ENCODE results near the gene KNDC1. TPM values are rescaled to one million over a fixed set of nuclear protein-coding genes. Genes with fewer than 3 reads are reported as not detected.
A peak's percentile ranks its signal among the peaks of the same experiment; 100 is the strongest.

Gene KNDC1
- total RNA-seq, 1 experiment from 2014 or later, result 15.7 TPM

GRCh38 chr10:133249094-133249780 is 89.2 kb downstream of the KNDC1 start:
- Histone ChIP-seq H2BK5ac (ENCODE audit: insufficient read length, low read length) (no peak overlapping the region), H3K79me2 (ENCODE audit: insufficient read depth, low read length) (no peaks in the 10 kb centered on the region), H2AFZ (ENCODE audit: low read length) (no peak overlapping the region), H3K56ac (ENCODE audit: insufficient read length, low read depth, low read length) (no peak overlapping the region), H3K14ac (ENCODE audit: insufficient read depth, low read length) (no peak overlapping the region), H3T11ph (ENCODE audit: low read length) (no peak overlapping the region), H3K4ac (ENCODE audit: low read depth, low read length) (no peak overlapping the region), H4K8ac (replicated peaks; ENCODE audit: insufficient read length, low read depth, low read length) (no peak overlapping the region), H2BK20ac (ENCODE audit: low read depth, low read length, poor library complexity, severe bottlenecking) (no peak overlapping the region), H3K4me1 (ENCODE audit: insufficient read depth, low read length) (no peaks in the 10 kb centered on the region), H3K23me2 (ENCODE audit: insufficient read length, low read depth, low read length, poor library complexity, severe bottlenecking) (no peaks in the 10 kb centered on the region), H4K5ac (ENCODE audit: insufficient read length, low read depth, low read length) (no peak overlapping the region), H2BK120ac (ENCODE audit: low read depth, low read length, poor library complexity, severe bottlenecking) (no peak overlapping the region), H3K27ac (ENCODE audit: insufficient read length, low read depth, low read length) (no peak overlapping the region), H2BK12ac (ENCODE audit: insufficient read length, low read depth, low read length) (no peak overlapping the region), H3K18ac (ENCODE audit: insufficient read length, low read depth, low read length) (no peak overlapping the region), H2BK15ac (ENCODE audit: low read depth, low read length) (no peak overlapping the region), H2AK5ac (ENCODE audit: insufficient read length, low read length) (no peak overlapping the region), H3K9me3 (ENCODE audit: control insufficient read depth, low read depth, low read length) (no peaks in the 10 kb centered on the region), H3K27me3 (ENCODE audit: insufficient read depth, low read length) (no peaks in the 10 kb centered on the region), H3K4me2 (ENCODE audit: insufficient read depth, insufficient read length, low read length) (no peak overlapping the region), H3K23ac (ENCODE audit: insufficient read length, low read depth, low read length) (no peak overlapping the region), H3K79me1 (ENCODE audit: insufficient read depth, low read depth, low read length, poor library complexity, severe bottlenecking) (no peaks in the 10 kb centered on the region), H4K91ac (ENCODE audit: insufficient read length, low read depth, low read length) (no peak overlapping the region), H4K20me1 (ENCODE audit: control insufficient read depth, insufficient read depth, insufficient read length) (no peaks in the 10 kb centered on the region), H3K9ac (ENCODE audit: extremely low read depth, insufficient read length, low read length) (no peak overlapping the region)
- WGBS (ENCODE audit: extremely low coverage, insufficient read length, low lambda C conversion rate), result no CpG with 5 or more reads among the region's 21 CpGs
- Mint-ChIP-seq H3K36me3 (ENCODE audit: insufficient read depth in 1 of 3, low read depth in 3 of 3) (no peaks in the 10 kb centered on the region), H3K27ac (peak overlapping the region in 1 of 3 experiments; percentile 1; a peak in 1 of 7 replicates), H3K9me3 (no peaks in the 10 kb centered on the region; a peak in 1 of 5 replicates), H3K4me3 (no peak overlapping the region), H3K27me3 (ENCODE audit: low read depth) (peaks cover 6% of the 10 kb centered on the region), H3K4me1 (peaks cover 19 to 30% of the 10 kb centered on the region in 2 experiments)
- DNase-seq, result no peak
- TF ChIP-seq CTCF (conservative IDR thresholded peaks at IDR 0.05), result peak; percentile 29; the same call in 1 of the 3 replicates

Measured in H9 (cell line).